Adrenal gland (tissue), 12 donors: ENCODE data around the gene SCUBE1. TPM values are rescaled to one million over a fixed set of nuclear protein-coding genes. Genes with fewer than 3 reads are reported as not detected.

Source experiments
- DNase-seq, 7 donors: peaks; one replicate each; pipeline ENCODE4 v3.0.0-alpha.2; 2019 to 2020
- H3K27ac ChIP-seq, 5 donors: fragments of 200-600 bp; sonication (generic) in 4 of 5; 1 replicate in 3 of 5; 2 replicates in 2 of 5; pipeline versions ENCODE4 v1.5.1 to v1.8.0; 2016 to 2020; ENCODE audit warnings: mild to moderate bottlenecking in 1 of 5
- H3K27me3 ChIP-seq: fragments of 200-600 bp; 2 replicates; pipeline ENCODE4 v1.8.0; 2021
- H3K36me3 ChIP-seq, 2 donors: fragments of 200-600 bp; replicated peaks in 1 of 2; 1 replicate in 1 of 2; 2 replicates in 1 of 2; pipeline versions ENCODE4 v1.5.1 to v1.8.0; 2018 to 2022
- H3K4me1 ChIP-seq, 2 donors: fragments of 200-600 bp; replicated peaks in 1 of 2; 1 replicate in 1 of 2; 2 replicates in 1 of 2; pipeline versions ENCODE4 v1.5.1 to v1.8.0; 2018 to 2021
- H3K4me3 ChIP-seq, 4 donors: fragments of 200-600 bp; sonication (generic) in 3 of 4; one replicate each; pipeline ENCODE4 v1.5.1; 2016 to 2018
- H3K9me3 ChIP-seq, 3 donors: fragments of 200-600 bp; sonication (generic) in 1 of 3; replicated peaks in 1 of 3; 1 replicate in 2 of 3; 2 replicates in 1 of 3; pipeline versions ENCODE4 v1.5.1 to v1.8.0; 2016 to 2021
- POLR2A ChIP-seq, 2 donors: fragments of 450-650 bp; IDR thresholded peaks; one replicate each; pipeline ENCODE4 v1.6.1; 2017; ENCODE audit warnings: antibody characterized with exemption in 2 of 2, mild to moderate bottlenecking in 2 of 2, moderate library complexity in 1 of 2
- WGBS, 4 donors: extraction: QIAGEN DNeasy Blood & Tissue Kit in 2 of 4; methylation state at CpG; one replicate each; pipeline versions ENCODE4 v1.1.5 to v1.1.7; 2013 to 2017; 5-methylcytosine and 5-hydroxymethylcytosine counted together
- intact Hi-C, 2 donors: fragments of 100-400 bp; cut with DNase I; formaldehyde crosslinking; loops; one replicate each; pipeline versions ENCODE4 v1.14.1 to v1.15.0; 2022 to 2023
- polyA plus RNA-seq, 3 donors: library from polyadenylated mRNA; stranded (reverse); fragments of 200-250 nt in 2 of 3; fragments of 350-450 nt in 1 of 3; fragmentation: Illumina TruSeq in 1 of 3; extraction: RNeasy Lipid Tissue Mini Kit (QIAGEN cat#74804) in 1 of 3; gene quantifications; one replicate each; pipeline ENCODE4 v1.2.3, GENCODE V29; 2013 to 2014
- total RNA-seq, 9 donors: library from RNA; depleted of rRNA in 4 of 9; stranded (reverse); fragments of >200 nt in 4 of 9; fragments of 120-200 nt in 1 of 9; fragmentation: NEBNext Ultra II Directional in 1 of 9; extraction: Animal tissue kit (Norgen Biotek cat#: 25700) in 1 of 9; gene quantifications; one replicate each; pipeline versions ENCODE4 v1.1.0 to v1.2.4, GENCODE V29; 2013 to 2023
- TF ChIP-seq, protein P1 (sequence below), 6 experiments: fragments of 450-650 bp in 4 of 6; fragments of 200-600 bp in 2 of 6; sonication (generic) in 1 of 6; IDR thresholded peaks; 1 replicate in 5 of 6; 2 replicates in 1 of 6; pipeline versions ENCODE4 v1.5.1 to v1.8.0; 2016 to 2021; ENCODE audit warnings: antibody characterized with exemption in 6 of 6, mild to moderate bottlenecking in 2 of 6, moderate library complexity in 1 of 6
- donor health status: healthy with polysubstance abuse.
- donor health status: Bipolar disorder and iron deficiency.
- donor health status: DM: yes; HTN: yes; CAD: no.
- donor health status: DM: no; HTN: no; CAD: no.
- donor health status: DM: no; HTN: no; CAD: no.
- donor health status: DM: yes; HTN: yes; CAD: no.

The SCUBE1 gene
- total and polyA plus RNA-seq, 12 donors: 1.4 to 34.0 (median 8.8) TPM

DNA sequence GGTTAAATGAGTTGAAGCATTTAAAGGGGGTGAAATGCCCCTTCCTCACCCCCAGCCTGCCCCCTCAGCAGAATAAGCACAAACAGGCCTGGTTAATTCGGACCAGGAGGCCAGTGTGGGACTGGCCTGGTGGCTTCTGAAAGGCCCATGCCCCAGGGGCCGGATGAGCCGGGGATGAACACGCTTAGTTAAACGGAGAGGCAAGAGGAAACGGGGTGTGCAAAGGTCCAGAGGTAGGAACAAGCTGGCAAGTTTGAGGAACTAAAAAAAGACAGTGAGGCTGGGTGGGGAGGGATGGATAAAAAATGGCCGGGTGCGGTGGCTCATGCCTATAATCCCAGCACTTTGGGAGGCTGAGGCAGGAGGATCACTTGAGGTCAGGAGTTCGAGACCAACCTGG is 11.5 kb downstream of the SCUBE1 start:
- no peak for DNase-seq
- Histone ChIP-seq H3K4me3 (no peak overlapping the region), H3K36me3 (no peaks in the 10 kb centered on the region), H3K27ac (no peak overlapping the region), H3K9me3 (no peaks in the 10 kb centered on the region), H3K27me3 (no peaks in the 10 kb centered on the region), H3K4me1 (peaks cover 0 to 7% of the 10 kb centered on the region in 2 donors)
- intact Hi-C loops: loop anchor here in 1 of 2 donors (10.0 kb wide), 1 partner anchor 47 kb away; no protein-coding TSS in a partner anchor
- TF ChIP-seq POLR2A (IDR thresholded peaks at IDR 0.05): no peak
- TF ChIP-seq, protein P1, sequence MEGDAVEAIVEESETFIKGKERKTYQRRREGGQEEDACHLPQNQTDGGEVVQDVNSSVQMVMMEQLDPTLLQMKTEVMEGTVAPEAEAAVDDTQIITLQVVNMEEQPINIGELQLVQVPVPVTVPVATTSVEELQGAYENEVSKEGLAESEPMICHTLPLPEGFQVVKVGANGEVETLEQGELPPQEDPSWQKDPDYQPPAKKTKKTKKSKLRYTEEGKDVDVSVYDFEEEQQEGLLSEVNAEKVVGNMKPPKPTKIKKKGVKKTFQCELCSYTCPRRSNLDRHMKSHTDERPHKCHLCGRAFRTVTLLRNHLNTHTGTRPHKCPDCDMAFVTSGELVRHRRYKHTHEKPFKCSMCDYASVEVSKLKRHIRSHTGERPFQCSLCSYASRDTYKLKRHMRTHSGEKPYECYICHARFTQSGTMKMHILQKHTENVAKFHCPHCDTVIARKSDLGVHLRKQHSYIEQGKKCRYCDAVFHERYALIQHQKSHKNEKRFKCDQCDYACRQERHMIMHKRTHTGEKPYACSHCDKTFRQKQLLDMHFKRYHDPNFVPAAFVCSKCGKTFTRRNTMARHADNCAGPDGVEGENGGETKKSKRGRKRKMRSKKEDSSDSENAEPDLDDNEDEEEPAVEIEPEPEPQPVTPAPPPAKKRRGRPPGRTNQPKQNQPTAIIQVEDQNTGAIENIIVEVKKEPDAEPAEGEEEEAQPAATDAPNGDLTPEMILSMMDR (IDR thresholded peaks at IDR 0.05): no peak
- WGBS, 4 donors: 90 to 93% (median 92%) methylated on average over 9 of the region's 9 CpGs

DNA sequence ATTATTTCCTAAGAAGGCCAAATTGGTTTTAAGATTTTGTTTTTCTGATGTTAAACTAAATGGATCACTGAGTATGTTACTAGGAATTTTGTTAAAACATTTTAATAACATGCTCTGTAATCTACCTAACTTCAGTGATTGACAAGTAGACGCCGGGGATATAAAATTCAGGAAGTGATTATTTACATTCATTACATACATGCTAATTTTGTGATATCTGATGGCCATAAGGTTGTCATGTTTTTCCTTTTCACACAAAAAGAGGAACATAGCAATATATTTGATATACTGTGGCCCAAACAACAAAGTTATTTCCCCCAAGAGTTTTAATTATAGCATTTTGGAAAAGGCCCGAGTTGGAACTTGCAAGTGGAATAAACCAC is 12.1 kb downstream of the SCUBE1 start:
- DNase-seq: no peak
- intact Hi-C loops: loop anchor here in 1 of 2 donors (10.0 kb wide), 1 partner anchor 46 kb away; no protein-coding TSS in a partner anchor
- WGBS, 4 donors: 59 to 68% (median 64%) methylated on average over 3 of the region's 3 CpGs
- TF ChIP-seq, protein P1 (IDR thresholded peaks at IDR 0.05): no peak
- TF ChIP-seq POLR2A (IDR thresholded peaks at IDR 0.05): no peak
- peaks cover 0 to 7% of the 10 kb centered on the region in 2 donors for H3K4me1 ChIP-seq
- no peaks in the 10 kb centered on the region for H3K9me3 ChIP-seq
- H3K36me3 ChIP-seq: no peaks in the 10 kb centered on the region
- H3K27me3 ChIP-seq: no peaks in the 10 kb centered on the region
- no peak overlapping the region for H3K27ac ChIP-seq
- H3K4me3 ChIP-seq: no peak overlapping the region

DNA sequence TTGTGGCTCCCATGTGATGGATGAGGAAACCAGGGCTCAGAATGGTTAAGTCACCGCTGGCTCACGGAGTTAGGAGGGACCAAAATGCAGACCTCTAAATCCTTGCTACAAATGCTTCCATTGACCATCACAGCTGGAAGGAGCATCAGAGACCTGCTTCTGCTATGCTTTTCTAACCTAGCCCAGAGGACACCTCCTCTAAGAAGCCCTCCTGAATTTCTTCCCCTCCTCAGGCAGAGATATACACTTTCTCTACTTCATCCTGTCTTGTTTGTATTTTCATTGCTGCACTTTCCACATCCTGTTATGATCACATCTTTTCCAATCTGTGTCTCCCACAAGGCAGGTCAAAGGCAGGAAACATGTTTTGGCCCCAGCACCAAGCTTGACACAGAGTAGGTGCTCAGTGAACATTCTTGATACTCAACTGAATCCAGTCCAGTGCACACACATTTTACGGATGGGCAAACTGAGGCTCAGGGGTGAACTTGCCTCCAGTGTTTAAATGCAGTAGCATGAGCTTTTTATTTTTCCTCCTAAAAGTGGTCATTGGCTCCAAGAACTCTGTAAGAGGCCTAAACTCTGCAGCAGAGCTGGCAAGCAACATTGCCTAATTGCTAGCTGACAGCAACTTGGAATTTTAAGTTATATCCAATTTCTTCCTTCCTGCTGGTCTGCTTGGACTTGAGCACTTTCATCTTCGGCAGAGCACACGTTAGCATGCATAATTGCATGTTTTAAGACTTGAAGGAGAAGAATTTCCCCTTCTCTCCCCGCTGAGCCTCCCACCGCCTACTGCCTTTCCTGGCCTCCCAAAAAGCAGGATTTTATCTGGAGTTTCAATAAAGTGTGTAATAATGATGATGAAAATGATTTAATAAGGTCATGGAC is 12.7 kb downstream of the SCUBE1 start:
- no peaks in the 10 kb centered on the region for H3K27me3 ChIP-seq
- peaks cover 0 to 7% of the 10 kb centered on the region in 2 donors for H3K4me1 ChIP-seq
- no peaks in the 10 kb centered on the region for H3K9me3 ChIP-seq
- TF ChIP-seq, protein P1 (IDR thresholded peaks at IDR 0.05): no peak
- no peak for TF ChIP-seq POLR2A (IDR thresholded peaks at IDR 0.05)
- 62 to 76% (median 70%) methylated on average over 7 of the region's 7 CpGs for WGBS, 4 donors
- no peak overlapping the region for H3K4me3 ChIP-seq
- intact Hi-C loops: loop anchor here in 1 of 2 donors (10.0 kb wide), 1 partner anchor 46 kb away; no protein-coding TSS in a partner anchor
- DNase-seq: no peak
- no peaks in the 10 kb centered on the region for H3K36me3 ChIP-seq
- H3K27ac ChIP-seq: peak overlapping the region in 1 of 5 donors; percentile 1

DNA sequence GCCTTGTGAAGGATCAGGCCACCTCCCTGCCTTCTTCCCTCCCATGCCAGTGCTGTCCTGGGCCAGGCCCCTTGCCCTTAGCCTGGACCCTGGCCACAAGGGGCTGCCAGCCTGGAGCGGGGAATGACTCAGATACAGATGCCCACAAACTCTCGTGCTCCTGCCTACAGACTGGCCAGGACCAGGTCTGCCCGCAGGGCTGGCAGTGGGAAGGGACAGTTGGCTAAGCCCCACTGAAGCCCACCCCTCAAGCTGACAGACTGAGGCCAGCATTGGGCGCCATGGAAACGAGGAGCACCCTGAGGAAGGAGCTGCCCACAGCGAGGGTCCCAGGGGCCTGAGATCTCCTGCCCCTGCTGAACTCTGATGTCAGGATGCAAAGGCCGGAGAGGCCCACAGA is 14.1 kb downstream of the SCUBE1 start:
- no peak overlapping the region for H3K27ac ChIP-seq
- DNase-seq: no peak
- H3K27me3 ChIP-seq: no peaks in the 10 kb centered on the region
- no peak overlapping the region for H3K4me3 ChIP-seq
- H3K36me3 ChIP-seq: no peaks in the 10 kb centered on the region
- intact Hi-C loops: no loop called here
- 90 to 94% (median 92%) methylated on average over 3 to 7 of the region's 7 CpGs; no CpG with 5 or more reads in 1 of the 4 donors for WGBS, 4 donors
- H3K9me3 ChIP-seq: no peaks in the 10 kb centered on the region
- H3K4me1 ChIP-seq: peaks cover 0 to 7% of the 10 kb centered on the region in 2 donors
- TF ChIP-seq, protein P1 (IDR thresholded peaks at IDR 0.05): no peak
